HEK293T (cell line): ENCODE data around the gene THSD4.

ENCODE experiments used
- BHLHE40 ChIP-seq: fragments of 450-650 bp; IDR thresholded peaks from 2 replicates; pipeline ENCODE4 v1.6.1; 2016; ENCODE audit warnings: mild to moderate bottlenecking, moderate library complexity, borderline replicate concordance
- CTBP1 ChIP-seq: fragments of 450-650 bp; IDR thresholded peaks from 2 replicates; pipeline ENCODE4 v1.6.1; 2016; ENCODE audit warnings: borderline replicate concordance
- ELF4 ChIP-seq: fragments of 450-650 bp; IDR thresholded peaks from 2 replicates; pipeline ENCODE4 v1.6.1; 2017; ENCODE audit warnings: antibody characterized with exemption
- FOXM1 ChIP-seq: fragments of 450-650 bp; IDR thresholded peaks from 2 replicates; pipeline ENCODE4 v1.6.1; 2017; ENCODE audit warnings: mild to moderate bottlenecking, borderline replicate concordance
- HDGF ChIP-seq: fragments of 450-650 bp; IDR thresholded peaks from 2 replicates; pipeline ENCODE4 v1.6.1; 2017; ENCODE audit warnings: antibody characterized with exemption, borderline replicate concordance
- L3MBTL2 ChIP-seq: fragments of 450-650 bp; conservative IDR thresholded peaks from 2 replicates; pipeline ENCODE4 v1.6.1; 2016; ENCODE audit warnings: mild to moderate bottlenecking
- SP1 ChIP-seq: fragments of 450-650 bp; IDR thresholded peaks from 2 replicates; pipeline ENCODE4 v1.6.1; 2017
- TARDBP ChIP-seq: fragments of 450-650 bp; IDR thresholded peaks from 2 replicates; pipeline ENCODE4 v1.6.1; 2016

GRCh38 chr15:71743861-71744382, 628.7 kb downstream of the THSD4 start:
- TF ChIP-seq BHLHE40 (no peak), FOXM1 (no peak), TARDBP (no peak), SP1 (no peak), L3MBTL2 (no peak), ELF4 (no peak), HDGF (no peak), CTBP1 (no peak)
